IMR-90 (cell line): ENCODE measurements around the gene CCNQ. TPM values are rescaled to one million over a fixed set of nuclear protein-coding genes. Genes with fewer than 3 reads are reported as not detected.

Experiments
- ATAC-seq: fragments of 200-7000 bp; cut with Tn5 transposase; 2 replicates; pipeline ENCODE4 v1.9.1; 2020; ENCODE audit warnings: low read depth, mild to moderate bottlenecking, moderate library complexity
- BruUV-seq: library from RNA; stranded (reverse); fragments of 400-500 nt; replicated peaks from 2 replicates; lab custom pipeline; 2021; lab: Mats Ljungman, UMichigan
- CTCF ChIA-PET: fragments of 300-600 bp; formaldehyde crosslinking; extraction: SDS; loops from one replicate; lab custom pipeline; 2021; ENCODE audit warnings: antibody characterized with exemption; lab: Yijun Ruan, JAX
- POLR2A ChIA-PET: fragments of 300-600 bp; sonication (Branson Sonifier 250); formaldehyde crosslinking; loops from one replicate; lab custom pipeline; 2022; ENCODE audit warnings: antibody characterized with exemption; ENCODE audit not compliant: unreplicated experiment; lab: Charles Lee
- DNase-seq: peaks from one replicate; pipeline ENCODE4 v3.0.0; 2013
- H2AFZ ChIP-seq: replicated peaks from 2 replicates; pipeline ENCODE3; 2013; ENCODE audit warnings: low read length, mild to moderate bottlenecking; ENCODE audit not compliant: poor library complexity
- H2AK5ac ChIP-seq: 2 replicates; pipeline ENCODE4 v1.6.1; 2013; ENCODE audit warnings: low read depth, low read length, inconsistent platforms
- H2AK9ac ChIP-seq: replicated peaks from 2 replicates; pipeline ENCODE3; 2013; ENCODE audit warnings: mild to moderate bottlenecking, low read depth, low read length, moderate library complexity; ENCODE audit not compliant: poor library complexity
- H2BK120ac ChIP-seq: 2 replicates; pipeline ENCODE4 v1.6.1; 2013; ENCODE audit warnings: low read depth, low read length, inconsistent platforms
- H2BK15ac ChIP-seq: 3 replicates; pipeline ENCODE4 v1.6.1; 2013; ENCODE audit warnings: low read depth, low read length, inconsistent platforms
- H2BK20ac ChIP-seq: 2 replicates; pipeline ENCODE4 v1.6.1; 2013; ENCODE audit warnings: low read depth, mild to moderate bottlenecking, inconsistent platforms, low read length, moderate library complexity
- H2BK5ac ChIP-seq: 2 replicates; pipeline ENCODE4 v1.6.1; 2013; ENCODE audit warnings: mild to moderate bottlenecking, low read depth, low read length, inconsistent platforms; ENCODE audit not compliant: poor library complexity, severe bottlenecking
- H3K14ac ChIP-seq: replicated peaks from 2 replicates; pipeline ENCODE4 v1.6.1; 2013; ENCODE audit warnings: low read depth, low read length, inconsistent platforms
- H3K18ac ChIP-seq: 2 replicates; pipeline ENCODE4 v1.6.1; 2013; ENCODE audit warnings: low read depth, low read length, control low read depth
- H3K23ac ChIP-seq: 2 replicates; pipeline ENCODE4 v1.6.1; 2013; ENCODE audit warnings: low read depth, low read length, inconsistent platforms
- H3K27ac ChIP-seq: 2 replicates; pipeline ENCODE4 v1.5.1; 2013; ENCODE audit warnings: mild to moderate bottlenecking, control low read depth, low read length; ENCODE audit not compliant: insufficient read depth
- H3K27me3 ChIP-seq: 2 replicates; pipeline ENCODE4 v1.6.1; 2013; ENCODE audit warnings: low read length; ENCODE audit not compliant: control insufficient read depth, insufficient read depth
- H3K36me3 ChIP-seq: 2 replicates; pipeline ENCODE4 v1.6.1; 2013; ENCODE audit warnings: low read length, mixed read lengths; ENCODE audit not compliant: control insufficient read depth, insufficient read depth
- H3K4ac ChIP-seq: 2 replicates; pipeline ENCODE4 v1.6.1; 2013; ENCODE audit warnings: low read depth, low read length, inconsistent platforms
- H3K4me1 ChIP-seq: 2 replicates; pipeline ENCODE4 v1.6.1; 2013; ENCODE audit warnings: low read length, mixed read lengths; ENCODE audit not compliant: control insufficient read depth, insufficient read depth
- H3K4me2 ChIP-seq: 2 replicates; pipeline ENCODE4 v1.6.1; 2013; ENCODE audit warnings: low read depth, mild to moderate bottlenecking, control low read depth, low read length, moderate library complexity
- H3K4me3 ChIP-seq: 2 replicates; pipeline ENCODE4 v1.5.1; 2013; ENCODE audit warnings: low read depth, mild to moderate bottlenecking, control low read depth, low read length, moderate library complexity; ENCODE audit not compliant: insufficient read depth
- H3K56ac ChIP-seq: 2 replicates; pipeline ENCODE4 v1.6.1; 2013; ENCODE audit warnings: low read length, inconsistent platforms; ENCODE audit not compliant: insufficient read depth; ENCODE audit errors: extremely low read depth
- H3K79me1 ChIP-seq, 2 experiments: 2 replicates each; pipeline ENCODE4 v1.6.1; 2013; ENCODE audit warnings: low read length in 2 of 2, inconsistent platforms in 1 of 2, low read depth in 1 of 2
- H3K9ac ChIP-seq: 2 replicates; pipeline ENCODE4 v1.6.1; 2013; ENCODE audit warnings: low read depth, low read length, control low read depth
- H3K9me1 ChIP-seq: 2 replicates; pipeline ENCODE4 v1.6.1; 2013; ENCODE audit warnings: low read length, inconsistent platforms; ENCODE audit not compliant: insufficient read depth
- H3K9me3 ChIP-seq: 2 replicates; pipeline ENCODE4 v1.6.1; 2013; ENCODE audit warnings: low read length; ENCODE audit not compliant: control insufficient read depth, insufficient read depth
- H4K20me1 ChIP-seq: 2 replicates; pipeline ENCODE4 v1.6.1; 2013; ENCODE audit warnings: low read length, inconsistent platforms; ENCODE audit not compliant: insufficient read depth
- H4K5ac ChIP-seq: 2 replicates; pipeline ENCODE4 v1.6.1; 2013; ENCODE audit warnings: mild to moderate bottlenecking, low read depth, low read length, control low read depth
- H4K8ac ChIP-seq, 2 experiments: 2 replicates each; pipeline ENCODE4 v1.6.1; 2013; ENCODE audit warnings: low read depth in 2 of 2, low read length in 2 of 2, control low read depth in 1 of 2, inconsistent platforms in 1 of 2
- H4K91ac ChIP-seq: 2 replicates; pipeline ENCODE4 v1.6.1; 2013; ENCODE audit warnings: low read depth, low read length, inconsistent platforms; ENCODE audit not compliant: insufficient read depth
- CEBPB ChIP-seq: IDR thresholded peaks from 2 replicates; pipeline ENCODE4 v1.6.1; 2012; ENCODE audit warnings: low read depth, low read length, improper control_type of control experiment
- FOS ChIP-seq: fragments of 150-350 bp; IDR thresholded peaks from 2 replicates; pipeline ENCODE4 v1.6.1; 2016; ENCODE audit warnings: low read depth, low read length
- MAFK ChIP-seq: IDR thresholded peaks from 2 replicates; pipeline ENCODE4 v1.6.1; 2012; ENCODE audit warnings: low read depth, low read length, improper control_type of control experiment
- MAZ ChIP-seq: IDR thresholded peaks from 2 replicates; pipeline ENCODE4 v1.6.1; 2012; ENCODE audit warnings: low read depth, mild to moderate bottlenecking, low read length, improper control_type of control experiment, moderate library complexity, borderline replicate concordance
- MXI1 ChIP-seq: IDR thresholded peaks from 2 replicates; pipeline ENCODE4 v1.6.1; 2012; ENCODE audit warnings: low read depth, mild to moderate bottlenecking, low read length, moderate library complexity, borderline replicate concordance
- NFE2L2 ChIP-seq: fragments of 150-350 bp; IDR thresholded peaks from 2 replicates; pipeline ENCODE4 v1.6.1; 2016; ENCODE audit warnings: low read depth, mild to moderate bottlenecking, low read length
- POLR2A ChIP-seq: IDR thresholded peaks from 2 replicates; pipeline ENCODE4 v1.6.1; 2012; ENCODE audit warnings: mild to moderate bottlenecking, low read depth, low read length
- WGBS, 2 experiments: methylation state at CpG; one replicate each; pipeline versions ENCODE4 v1.1.5 to v1.1.7; 2013; ENCODE audit warnings: missing lambda C conversion rate in 2 of 2; ENCODE audit not compliant: insufficient read length in 1 of 2; ENCODE audit errors: extremely low coverage in 2 of 2; 5-methylcytosine and 5-hydroxymethylcytosine counted together
- dilution Hi-C: fragments of 300-500 bp; cut with HindIII; formaldehyde crosslinking; loops from one replicate; pipeline ENCODE4 v1.14.3; 2018; ENCODE audit warnings: low sequenced_read_pairs; ENCODE audit not compliant: unreplicated experiment
- in situ Hi-C: fragments of 300-500 bp; cut with MboI; formaldehyde crosslinking; loops from 3 replicates; pipeline ENCODE4 v1.14.3; 2019; ENCODE audit warnings: low sequenced_read_pairs, inconsistent platforms, mixed read lengths
- intact Hi-C: fragments of 100-400 bp; cut with micrococcal nuclease; formaldehyde crosslinking; loops from 2 replicates; pipeline ENCODE4 v1.10.0; 2022
- polyA plus RNA-seq, 3 experiments: library from polyadenylated mRNA; depleted of rRNA; stranded (reverse); fragments of >200 nt; gene quantifications; 2 replicates each; pipeline ENCODE4 v1.2.3, GENCODE V29; 2012; ENCODE audit warnings: low replicate concordance in 1 of 3
- total RNA-seq: library from RNA; depleted of rRNA; stranded (reverse); fragments of >200 nt; gene quantifications from 2 replicates; pipeline ENCODE4 v1.2.3, GENCODE V29; 2012
- TF ChIP-seq, protein P1 (sequence below): fragments of 150-350 bp; IDR thresholded peaks from 2 replicates; pipeline ENCODE4 v1.6.1; 2017; ENCODE audit warnings: mild to moderate bottlenecking, antibody characterized with exemption, low read length, low read depth

The CCNQ gene
- total and polyA plus RNA-seq, 2 of the 4 experiments (the other 2 are of a cell fraction): 27.6 to 35.2 TPM

DNA sequence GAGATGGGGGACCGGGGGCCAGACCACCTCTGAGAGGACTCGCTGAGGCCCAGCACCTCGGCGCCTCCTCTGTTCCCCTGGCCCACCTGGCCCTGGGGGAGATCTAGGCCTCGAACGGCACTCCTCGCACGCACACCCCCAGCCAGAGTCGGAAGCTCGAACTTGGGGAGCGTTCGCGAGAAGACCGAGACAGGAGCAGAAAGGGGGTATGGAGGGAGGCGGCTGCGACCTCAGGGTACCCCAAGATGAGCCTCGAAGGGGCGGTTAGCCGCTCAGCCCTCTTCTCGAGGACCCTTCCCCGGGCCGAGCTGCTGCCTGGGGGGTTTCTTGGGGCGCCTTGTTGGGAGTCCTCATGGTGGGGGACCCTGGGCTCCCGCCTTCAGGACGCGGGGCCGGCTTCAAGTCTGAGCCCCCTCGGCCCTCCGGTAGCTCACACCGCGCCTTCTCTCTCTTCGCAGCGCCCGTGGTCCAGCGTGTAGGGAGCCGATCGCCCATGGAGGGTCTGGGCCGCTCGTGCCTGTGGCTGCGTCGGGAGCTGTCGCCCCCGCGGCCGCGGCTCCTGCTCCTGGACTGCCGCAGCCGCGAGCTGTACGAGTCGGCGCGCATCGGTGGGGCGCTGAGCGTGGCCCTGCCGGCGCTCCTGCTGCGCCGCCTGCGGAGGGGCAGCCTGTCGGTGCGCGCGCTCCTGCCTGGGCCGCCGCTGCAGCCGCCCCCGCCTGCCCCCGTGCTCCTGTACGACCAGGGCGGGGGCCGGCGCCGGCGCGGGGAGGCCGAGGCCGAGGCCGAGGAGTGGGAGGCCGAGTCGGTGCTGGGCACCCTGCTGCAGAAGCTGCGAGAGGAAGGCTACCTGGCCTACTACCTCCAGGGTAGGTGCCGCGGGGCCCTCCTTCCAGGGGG, 48.8 kb upstream of the CCNQ start:
- H3K14ac ChIP-seq: no peak overlapping the region
- peaks cover 3% of the 10 kb centered on the region; the same call in 1 of the 2 replicates for H3K9me3 ChIP-seq
- no peak overlapping the region for H4K5ac ChIP-seq
- H4K91ac ChIP-seq: no peak overlapping the region
- no peaks in the 10 kb centered on the region for H3K36me3 ChIP-seq
- H3K4ac ChIP-seq: no peak overlapping the region
- CTCF ChIA-PET: no interaction called here
- H4K8ac ChIP-seq: no peak overlapping the region
- no TSS peak for BruUV-seq
- H3K4me3 ChIP-seq: no peak overlapping the region
- H3K4me1 ChIP-seq: no peaks in the 10 kb centered on the region
- H2AK9ac ChIP-seq: no peak overlapping the region
- TF ChIP-seq, protein P1, sequence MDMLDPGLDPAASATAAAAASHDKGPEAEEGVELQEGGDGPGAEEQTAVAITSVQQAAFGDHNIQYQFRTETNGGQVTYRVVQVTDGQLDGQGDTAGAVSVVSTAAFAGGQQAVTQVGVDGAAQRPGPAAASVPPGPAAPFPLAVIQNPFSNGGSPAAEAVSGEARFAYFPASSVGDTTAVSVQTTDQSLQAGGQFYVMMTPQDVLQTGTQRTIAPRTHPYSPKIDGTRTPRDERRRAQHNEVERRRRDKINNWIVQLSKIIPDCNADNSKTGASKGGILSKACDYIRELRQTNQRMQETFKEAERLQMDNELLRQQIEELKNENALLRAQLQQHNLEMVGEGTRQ: no peak
- TF ChIP-seq NFE2L2 (no peak), MAFK (no peak), CEBPB (no peak), MAZ (no peak), FOS (no peak), POLR2A (no peak), MXI1 (no peak)
- 48% methylated on average over 14 of the region's 85 CpGs; no CpG with 5 or more reads in 1 of the 2 experiments for WGBS, 2 experiments
- H3K27ac ChIP-seq: no peak overlapping the region
- in situ Hi-C loops: no loop called here
- H2AK5ac ChIP-seq: no peak overlapping the region
- ATAC-seq: no peak
- no peaks in the 10 kb centered on the region for H3K9me1 ChIP-seq
- no peak overlapping the region for H2BK15ac ChIP-seq
- DNase-seq: no peak
- no peaks in the 10 kb centered on the region for H4K20me1 ChIP-seq
- peak overlapping the region; percentile 33 for H2AFZ ChIP-seq
- H2BK120ac ChIP-seq: no peak overlapping the region
- no peak overlapping the region for H2BK5ac ChIP-seq
- H3K9ac ChIP-seq: no peak overlapping the region
- peaks cover 49% of the 10 kb centered on the region for H3K27me3 ChIP-seq
- no peaks in the 10 kb centered on the region for H3K79me1 ChIP-seq
- no peak overlapping the region for H3K18ac ChIP-seq
- no peak overlapping the region for H3K23ac ChIP-seq
- POLR2A ChIA-PET: no interaction called here
- intact Hi-C loops: no loop called here
- no peak overlapping the region for H2BK20ac ChIP-seq
- dilution Hi-C loops: no loop called here
- H3K56ac ChIP-seq: no peak overlapping the region
- no peak overlapping the region for H3K4me2 ChIP-seq
